Activated effector memory CD4-positive, alpha-beta T cell treated with anti-CD3 and anti-CD28 coated beads, Interleukin-2, amount 50 U/mL, for 16 hours (primary cell): ENCODE data around the gene MCEMP1.

ENCODE experiments used
- DNase-seq: peaks from one replicate; pipeline ENCODE4 v3.0.0-alpha.2; 2020

MCEMP1 gene, protein sequence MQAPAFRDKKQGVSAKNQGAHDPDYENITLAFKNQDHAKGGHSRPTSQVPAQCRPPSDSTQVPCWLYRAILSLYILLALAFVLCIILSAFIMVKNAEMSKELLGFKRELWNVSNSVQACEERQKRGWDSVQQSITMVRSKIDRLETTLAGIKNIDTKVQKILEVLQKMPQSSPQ

DNA sequence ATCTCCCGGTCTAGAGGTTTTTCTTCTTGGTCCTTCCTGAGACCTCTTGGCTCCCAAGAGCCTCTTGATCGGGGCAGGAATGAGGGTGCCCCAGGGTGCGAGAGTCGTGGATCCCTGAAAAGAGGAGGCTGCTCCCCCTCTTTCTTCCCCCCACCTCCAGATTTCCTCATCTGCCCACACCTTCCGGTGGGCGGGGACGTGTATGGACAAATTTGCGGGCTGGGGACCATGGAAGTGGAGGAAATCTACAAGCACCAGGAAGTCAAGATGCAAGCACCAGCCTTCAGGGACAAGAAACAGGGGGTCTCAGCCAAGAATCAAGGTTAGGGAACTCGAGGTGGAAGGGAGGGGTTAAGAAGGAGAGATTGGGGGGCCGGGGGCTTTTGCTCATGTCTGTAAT lies at the start of gene MCEMP1:
TSS of gene MCEMP1 (plus strand) at position 237 of the 400 bp plus-strand sequence. CDS start at position 268, 31 bp downstream.
- DNase-seq: no peak

DNA sequence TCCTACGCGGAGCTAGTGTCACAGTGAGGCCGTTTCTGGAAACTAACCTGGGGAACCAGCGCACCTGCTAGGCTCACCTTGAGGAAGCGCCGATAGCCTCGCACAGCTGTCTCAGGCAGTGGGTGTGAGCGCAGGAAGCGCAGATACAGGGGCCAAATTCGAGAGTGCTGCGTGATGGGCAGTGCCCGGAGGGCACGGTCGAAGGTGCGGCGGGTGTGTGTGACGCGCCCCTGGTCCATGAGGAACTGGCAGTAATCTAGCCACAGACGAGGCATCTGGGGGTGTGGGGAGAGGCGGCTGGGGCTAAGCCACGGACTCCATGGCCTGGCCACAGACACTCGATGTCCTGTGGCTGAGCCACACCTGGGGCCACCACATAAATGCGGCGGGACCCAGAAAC lies 49.7 kb upstream of the MCEMP1 start:
- DNase-seq: no peak

DNA sequence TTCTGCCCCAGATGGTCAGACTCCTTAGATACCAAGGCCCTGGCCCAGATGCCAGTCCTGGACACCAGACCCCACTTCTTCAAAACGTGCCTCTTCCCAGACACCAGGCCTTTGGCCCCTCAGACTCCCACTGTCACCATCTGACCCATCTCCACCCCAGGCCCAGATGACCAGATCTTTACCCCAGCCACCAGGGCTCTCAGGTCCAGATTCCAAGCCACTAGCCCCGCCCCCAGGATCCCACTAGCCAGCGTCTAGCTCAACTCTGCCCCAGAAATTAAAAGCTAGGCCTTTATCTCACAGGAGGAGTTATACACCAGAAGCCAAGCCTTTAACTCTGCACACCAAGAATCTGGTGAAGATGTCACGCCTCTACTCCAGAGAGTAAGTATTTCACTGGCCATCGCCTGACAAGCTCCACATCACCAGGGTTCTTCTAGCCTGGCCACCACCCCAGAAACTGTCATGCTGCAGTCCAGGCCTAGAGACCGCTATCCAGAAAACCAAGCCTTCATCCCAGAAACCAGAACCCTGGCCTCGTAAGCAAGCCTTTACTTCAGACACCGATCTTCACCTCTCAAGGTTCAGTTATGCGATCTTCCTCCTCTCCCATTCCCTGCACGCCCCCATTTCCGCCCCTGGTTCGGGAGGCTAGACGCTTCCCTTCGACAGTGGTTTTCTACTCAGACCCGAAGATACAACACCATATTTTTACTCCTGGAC lies 48.1 kb upstream of the MCEMP1 start:
- DNase-seq: no peak

DNA sequence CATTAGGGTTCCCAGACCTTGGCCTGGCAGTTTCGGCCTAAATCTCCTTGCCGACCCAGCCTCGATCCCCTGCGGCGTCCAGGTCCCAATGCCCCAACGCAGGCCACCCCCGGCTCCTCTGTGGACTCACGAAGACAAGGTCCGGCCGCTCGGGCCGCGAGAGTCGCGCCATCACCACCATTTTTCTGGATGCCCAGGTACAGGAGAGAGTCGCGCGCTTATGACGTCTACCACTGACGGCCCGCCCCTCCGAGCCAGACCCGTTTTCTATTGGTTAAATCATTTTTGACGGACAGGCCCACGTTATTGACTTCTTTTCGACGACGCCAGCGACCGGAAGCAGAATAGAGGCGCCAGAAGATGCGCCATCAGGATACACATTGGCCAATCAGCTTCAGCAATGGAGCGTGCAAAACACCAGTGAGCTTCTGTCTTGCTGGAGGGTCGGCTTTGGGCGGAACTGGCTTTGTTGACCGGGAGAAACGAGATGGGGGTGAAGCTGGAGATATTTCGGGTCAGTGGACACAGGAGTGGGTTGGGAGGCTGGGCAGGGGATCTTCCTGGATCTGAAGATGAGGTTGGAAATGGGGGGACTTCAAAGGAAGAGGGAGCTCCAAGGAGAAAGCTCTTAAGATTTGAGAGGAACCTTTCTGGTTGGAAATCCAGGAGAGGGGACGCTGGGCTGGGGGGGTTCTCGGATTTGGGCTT lies 47.4 kb upstream of the MCEMP1 start, which contains the start of the genes PET100 and XAB2:
TSS of gene PET100 (plus strand) at position 447 of the 708 bp plus-strand sequence. CDS start at position 488, 41 bp downstream.
TSS of gene XAB2 (minus strand) at position 199 of the 708 bp plus-strand sequence. CDS start at position 181, 18 bp downstream.
- peak; percentile 98 for DNase-seq

DNA sequence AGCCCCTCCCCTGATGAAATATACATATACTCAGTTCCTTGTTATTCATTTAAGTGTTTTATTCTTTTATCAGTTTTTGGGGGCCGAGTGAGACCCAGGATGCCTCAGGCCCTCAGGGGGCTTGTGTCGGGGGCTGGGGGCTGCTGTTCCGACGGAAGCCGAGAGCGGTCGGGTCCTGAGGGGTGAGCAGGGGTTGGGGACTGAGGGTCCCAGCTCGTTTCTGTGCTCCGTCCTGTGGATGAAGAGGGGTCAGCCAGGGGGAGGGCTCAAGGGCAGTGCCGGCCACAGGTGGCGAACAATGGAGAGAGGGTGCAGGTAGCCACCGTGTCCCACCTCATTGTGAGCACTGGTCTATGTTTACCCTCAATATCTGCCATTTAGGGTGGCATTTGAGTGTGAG lies 45.3 kb upstream of the MCEMP1 start:
- DNase-seq: no peak

DNA sequence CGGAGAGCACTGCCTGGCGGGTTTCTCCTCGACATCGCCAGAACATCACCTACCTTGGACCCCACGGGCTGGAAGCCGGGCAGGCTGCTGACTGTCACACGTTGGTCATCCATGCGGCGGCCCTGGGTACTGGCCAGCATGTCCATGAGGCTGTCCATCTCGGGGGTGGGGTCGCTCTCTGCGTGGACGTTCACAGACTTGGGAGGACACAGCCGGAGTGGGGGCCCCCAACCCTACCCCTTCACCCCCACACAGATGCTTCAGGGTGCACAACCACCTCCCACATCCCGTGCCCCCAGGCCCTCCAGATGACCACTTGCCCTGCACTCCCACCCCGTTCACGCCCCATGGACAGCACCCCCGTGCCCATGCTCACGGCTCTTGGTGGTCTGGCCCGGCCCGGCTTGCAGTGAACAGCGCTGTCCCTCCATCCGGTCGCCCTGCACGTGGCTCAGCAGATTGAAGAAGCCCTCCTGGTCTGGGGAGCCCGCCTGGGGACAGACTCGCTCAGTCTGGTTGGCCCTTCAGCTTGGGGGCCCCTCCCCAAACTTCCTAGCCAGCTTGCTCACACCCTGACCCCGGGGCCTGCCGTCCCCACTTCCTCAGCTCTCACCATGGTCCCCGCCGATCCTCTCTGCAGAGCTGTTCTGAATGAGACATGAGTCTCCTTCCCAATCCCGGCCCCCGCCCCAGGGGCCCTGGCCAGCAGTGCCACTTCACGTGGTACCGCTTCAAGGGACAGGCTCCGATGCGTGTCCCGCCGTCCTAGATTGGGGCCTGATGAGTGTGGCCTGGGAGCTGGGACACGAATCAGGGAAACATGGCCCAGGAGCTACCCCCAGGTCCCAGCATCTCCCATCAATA lies 44.3 kb upstream of the MCEMP1 start:
- no peak for DNase-seq

DNA sequence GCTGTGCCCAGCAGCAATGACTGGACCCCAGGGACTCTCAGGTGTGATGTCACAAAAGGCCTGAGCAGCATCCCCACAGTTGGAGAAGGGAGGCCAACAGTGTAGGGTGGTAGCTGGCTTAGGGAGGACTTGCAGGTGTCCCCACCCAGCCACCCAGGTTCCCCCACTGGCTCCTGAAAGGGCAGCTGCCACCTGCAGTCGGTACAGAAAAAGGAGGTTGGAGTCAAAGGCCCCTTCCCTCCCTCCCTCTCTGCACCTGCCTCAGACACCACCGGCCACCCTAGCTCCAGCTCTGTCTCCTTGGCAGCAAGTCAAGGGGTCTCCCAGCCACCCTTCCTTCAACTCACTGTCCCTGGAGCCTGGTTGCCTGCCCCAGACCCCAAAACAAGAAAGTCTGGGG lies 43.2 kb upstream of the MCEMP1 start, which contains the start of gene PCP2:
TSS of gene PCP2 (minus strand) at position 22 of the 400 bp plus-strand sequence. CDS start 262 bp downstream, outside the sequence.
- no peak for DNase-seq

DNA sequence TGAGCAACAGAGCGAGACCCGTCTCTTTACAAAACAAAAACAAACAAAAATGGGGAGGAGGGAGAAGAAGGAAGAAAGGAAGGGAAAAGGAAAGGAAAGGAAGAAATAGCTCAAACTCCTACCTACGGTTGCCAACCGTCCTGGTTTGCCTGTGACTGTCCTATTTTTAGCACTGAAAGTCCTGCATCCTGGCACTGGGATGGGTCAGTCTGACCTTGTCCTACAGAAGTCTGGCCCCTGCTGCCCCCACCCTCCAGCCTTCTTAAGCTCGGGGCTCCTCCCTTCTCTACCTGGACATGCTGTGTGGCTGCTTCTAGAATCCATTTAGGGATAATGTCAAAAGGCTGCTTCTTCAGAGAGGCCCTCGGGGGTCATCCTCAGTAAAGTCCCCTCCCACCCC lies 41.2 kb upstream of the MCEMP1 start:
- no peak for DNase-seq

DNA sequence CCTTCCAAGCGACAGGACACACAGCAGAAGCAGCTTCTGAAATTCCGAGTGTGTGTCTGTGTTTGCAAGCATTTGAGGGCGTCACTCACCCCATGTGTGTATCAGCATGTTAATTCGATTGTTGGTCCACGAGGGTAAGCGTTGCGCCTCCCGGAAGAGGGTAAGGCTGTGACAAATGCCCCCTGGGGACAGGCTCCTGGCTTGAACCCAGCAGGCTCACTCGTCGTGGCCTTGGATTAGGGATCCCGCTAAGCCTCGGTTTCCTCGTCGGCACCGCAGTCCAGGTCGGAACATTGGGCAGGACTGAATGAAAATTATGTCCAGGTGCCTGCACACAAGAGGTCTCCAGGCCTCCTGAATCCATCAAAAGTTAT lies 40.6 kb upstream of the MCEMP1 start:
- DNase-seq: no peak

DNA sequence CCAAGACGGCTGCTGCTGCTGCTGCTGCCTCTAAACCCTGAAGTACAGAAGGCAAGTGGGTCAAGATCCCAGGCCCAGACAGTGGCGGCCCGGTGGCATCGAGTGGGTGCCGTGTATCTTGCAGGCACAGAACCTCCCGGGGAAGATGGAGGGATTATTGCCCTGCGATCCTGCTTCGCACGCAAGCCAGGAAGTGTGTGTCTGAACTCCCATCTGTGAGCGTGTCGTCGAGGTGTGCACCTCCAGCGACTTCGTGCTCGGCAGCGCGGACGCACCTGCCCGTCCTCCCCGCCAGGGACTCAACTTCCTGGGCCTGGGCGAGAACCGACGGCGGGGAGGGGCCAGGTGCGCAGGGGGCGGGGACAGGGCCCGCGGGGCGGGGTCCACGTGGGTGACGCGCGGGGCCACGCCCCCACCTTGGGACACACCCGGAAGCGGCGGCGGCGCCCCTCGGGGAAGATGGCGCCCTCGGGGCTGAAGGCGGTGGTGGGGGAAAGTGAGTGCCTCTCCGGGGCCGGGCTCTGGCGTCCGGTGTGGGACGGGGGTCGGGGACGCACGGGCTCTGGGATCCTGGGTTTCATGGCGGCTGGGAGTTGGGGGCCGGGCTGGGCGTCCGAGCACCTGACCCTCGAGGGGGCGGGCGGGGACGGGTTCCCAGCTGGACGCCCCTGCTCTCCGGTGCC lies 40.1 kb upstream of the MCEMP1 start, which contains the start of gene STXBP2:
TSS of gene STXBP2 (plus strand) at position 420 of the 683 bp plus-strand sequence. CDS start at position 460, 40 bp downstream.
- peak; percentile 97 for DNase-seq

DNA sequence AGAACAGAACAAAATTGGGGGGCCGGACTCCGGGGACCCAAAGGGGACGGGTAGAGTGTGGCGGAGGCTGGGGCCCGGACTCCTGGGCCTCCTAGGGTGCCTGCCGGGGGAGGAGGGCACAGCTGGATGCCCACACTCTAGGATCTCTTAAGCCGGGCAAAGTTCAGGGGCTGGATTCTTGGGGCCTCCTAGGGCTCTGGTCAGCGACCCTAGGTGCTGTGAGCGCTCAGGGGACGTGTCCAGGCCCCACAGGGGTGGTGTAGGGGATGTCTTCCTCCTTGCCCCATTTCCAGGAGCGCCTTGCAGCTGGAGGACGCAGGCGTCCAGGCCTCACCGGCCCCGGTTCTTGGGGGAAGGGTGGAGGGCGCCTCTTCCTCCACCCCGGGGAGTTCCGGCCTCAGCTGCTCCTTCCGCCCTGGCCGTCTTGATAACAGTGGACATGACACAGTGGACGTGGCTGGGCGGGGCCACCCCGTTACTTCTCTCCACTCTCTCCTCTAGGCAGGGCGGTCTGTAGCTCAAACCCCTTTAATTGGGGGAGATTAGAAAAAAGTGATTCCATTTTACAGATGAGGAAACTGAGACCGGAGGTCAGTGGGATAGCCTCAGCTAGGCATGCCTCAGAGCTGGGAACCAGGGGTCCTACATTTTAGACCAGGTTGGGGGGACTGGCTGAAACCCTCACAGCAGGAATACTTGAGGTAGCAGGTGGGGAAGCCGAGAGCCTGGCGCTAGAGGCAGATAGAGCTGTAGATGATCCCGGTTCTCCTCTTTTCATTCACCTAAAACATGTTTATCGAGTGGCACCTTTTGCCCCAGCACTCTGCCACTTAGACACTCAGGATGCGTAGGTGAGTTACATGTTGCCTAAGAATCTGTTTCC lies 39.3 kb upstream of the MCEMP1 start:
- peak; percentile 72 for DNase-seq

DNA sequence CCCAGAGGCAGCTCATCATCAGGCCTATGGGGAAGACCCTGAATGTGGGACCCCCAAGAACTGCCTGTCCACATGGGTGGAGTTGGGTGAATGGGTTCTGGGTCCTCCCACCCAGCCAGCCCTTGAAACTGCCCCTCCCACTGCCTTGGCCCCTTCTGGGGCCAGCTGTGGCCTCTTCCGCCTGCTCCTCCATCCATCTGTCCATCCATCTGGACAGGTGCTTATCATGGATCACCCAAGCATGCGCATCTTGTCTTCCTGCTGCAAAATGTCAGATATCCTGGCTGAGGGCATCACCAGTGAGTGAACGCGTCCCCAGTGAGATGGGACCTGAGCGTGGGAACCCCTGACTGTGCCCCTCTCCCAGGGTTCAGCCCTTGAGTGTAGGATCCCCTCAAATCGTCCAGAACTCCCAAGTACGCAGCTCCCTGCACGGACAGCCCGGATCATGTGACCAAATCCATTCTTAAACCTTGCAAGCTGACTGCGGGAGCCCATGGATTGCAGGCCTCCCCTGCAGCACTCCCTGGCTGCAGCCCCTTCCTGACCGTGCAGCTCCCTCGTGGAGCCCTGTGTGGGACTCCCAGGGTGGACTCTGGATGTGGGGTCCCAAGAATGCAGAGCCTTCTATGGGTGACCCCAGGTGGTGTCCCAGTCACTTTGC lies 38.0 kb upstream of the MCEMP1 start:
- no peak for DNase-seq

DNA sequence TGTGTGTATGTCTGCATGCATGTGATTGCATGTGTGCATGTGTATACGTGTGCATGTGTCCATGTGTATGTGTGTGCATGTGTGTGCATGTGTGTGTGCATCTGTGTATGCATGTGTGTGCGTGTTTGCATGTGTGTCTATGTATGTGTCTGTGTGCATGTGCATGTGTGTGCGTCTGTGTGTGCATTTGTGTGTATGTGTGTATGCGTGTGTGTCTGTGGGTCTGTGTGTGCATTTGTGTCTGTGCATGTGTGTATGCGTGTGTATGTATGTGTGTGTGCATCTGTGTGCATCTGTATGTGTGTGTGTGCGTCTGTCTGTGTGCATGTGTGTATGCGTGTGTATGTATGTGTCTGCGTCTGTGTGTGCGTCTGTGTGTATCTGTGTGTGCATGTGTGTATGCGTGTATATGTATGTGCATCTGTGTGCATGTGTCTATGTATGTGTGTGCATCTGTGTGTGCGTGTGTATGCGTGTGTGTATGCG lies 37.0 kb upstream of the MCEMP1 start:
- DNase-seq: no peak

DNA sequence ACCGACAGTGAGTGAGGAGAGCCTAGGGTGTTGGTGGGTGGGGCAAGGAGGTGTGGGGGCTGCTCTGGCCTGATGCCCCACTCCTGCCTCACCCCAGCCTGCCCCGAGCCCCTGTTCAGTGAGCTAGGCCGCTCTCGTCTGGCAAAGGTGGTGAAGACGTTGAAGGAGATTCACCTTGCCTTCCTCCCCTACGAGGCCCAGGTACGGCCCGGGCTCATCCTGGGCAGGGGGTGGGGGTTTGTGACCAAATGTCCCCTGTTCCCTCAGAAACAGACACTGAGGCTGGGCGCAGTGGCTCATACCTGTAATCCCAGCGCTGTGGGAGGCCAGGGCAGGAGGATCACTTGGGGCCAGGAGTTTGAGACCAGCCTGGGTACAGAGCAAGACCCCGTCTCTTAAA lies 36.1 kb upstream of the MCEMP1 start:
- no peak for DNase-seq

DNA sequence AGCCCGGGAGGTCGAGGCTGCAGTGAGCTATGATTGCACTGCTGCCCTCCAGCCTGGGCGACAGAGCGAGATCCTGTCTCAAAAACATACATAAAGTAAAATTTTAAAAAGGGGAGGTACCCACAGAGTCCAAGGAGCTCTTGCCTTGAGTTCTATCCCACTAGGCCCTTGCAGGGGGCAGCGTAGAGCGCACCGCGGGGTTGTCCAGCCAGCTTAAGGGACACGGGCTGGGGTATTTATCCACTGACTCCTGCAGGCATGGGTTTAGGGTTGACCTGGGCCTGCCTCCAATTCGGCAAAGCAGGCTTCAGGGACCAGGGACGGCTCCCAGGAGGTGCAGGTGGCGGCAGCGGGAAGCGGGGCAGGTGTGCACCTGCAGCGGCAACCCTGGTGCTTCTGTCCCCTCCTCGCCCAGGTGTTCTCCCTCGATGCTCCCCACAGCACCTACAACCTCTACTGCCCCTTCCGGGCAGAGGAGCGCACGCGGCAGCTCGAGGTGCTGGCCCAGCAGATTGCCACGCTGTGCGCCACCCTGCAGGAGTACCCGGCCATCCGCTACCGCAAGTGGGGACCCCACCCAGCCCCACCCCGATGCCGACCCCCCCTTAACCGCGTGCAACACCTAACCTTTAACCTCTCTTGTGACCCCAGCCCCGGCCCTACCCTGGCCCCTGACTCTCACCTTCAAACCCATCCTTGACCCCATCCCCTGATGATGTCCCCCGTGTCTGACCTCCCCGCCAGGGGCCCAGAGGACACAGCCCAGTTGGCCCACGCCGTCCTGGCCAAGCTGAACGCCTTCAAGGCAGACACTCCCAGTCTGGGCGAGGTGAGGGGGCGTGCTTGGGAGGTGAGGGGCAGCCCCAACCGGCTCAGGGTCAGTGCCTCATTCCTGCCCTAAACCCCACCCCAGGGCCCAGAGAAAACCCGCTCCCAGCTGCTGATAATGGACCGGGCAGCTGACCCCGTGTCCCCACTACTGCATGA lies 35.3 kb upstream of the MCEMP1 start:
- DNase-seq: no peak

DNA sequence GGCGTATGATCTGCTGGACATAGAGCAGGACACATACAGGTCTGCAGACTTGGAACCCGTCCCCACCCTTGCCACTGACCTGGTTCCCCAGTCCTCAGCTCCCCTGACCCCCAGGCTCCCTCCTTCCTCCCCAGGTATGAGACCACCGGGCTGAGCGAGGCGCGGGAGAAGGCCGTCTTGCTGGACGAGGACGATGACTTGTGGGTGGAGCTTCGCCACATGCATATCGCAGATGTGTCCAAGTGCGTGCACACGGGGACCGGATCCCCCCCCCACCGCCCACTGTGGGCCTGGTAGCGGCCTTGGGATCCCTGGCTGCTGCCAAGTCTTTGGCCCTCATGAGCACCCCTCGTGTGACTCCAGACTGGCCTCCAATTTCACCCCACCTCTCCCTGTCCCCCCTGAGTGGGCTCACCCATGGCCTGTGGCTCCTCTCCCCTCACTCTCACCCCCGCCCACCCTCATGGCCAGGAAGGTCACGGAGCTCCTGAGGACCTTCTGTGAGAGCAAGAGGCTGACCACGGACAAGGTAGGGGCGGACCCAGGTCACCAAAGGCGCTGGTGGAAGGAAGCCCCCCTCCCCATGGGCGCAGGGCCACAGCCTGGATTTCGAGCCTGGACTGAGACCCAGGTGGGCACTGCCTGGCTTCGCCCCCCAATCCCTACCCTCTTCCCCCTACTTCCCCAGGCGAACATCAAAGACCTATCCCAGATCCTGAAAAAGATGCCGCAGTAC lies 34.4 kb upstream of the MCEMP1 start:
- DNase-seq: no peak

DNA sequence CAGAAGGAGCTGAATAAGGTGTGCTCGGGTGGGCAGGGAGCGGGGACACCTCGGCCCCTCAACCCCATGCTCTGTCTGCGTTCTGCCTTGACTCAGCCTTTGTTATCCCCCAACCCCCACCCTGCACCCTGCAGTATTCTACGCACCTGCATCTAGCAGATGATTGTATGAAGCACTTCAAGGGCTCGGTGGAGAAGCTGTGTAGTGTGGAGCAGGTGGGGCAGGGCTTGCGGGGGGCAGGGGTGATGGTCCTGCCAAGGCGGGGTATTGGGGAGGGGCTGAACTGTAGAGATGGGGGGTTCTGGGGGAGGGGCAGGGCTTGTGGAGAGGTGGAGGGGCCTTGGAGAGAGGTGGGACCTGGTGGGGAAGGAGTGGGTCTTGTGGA lies 33.9 kb upstream of the MCEMP1 start:
- DNase-seq: no peak
